GM18867 (cell line): ENCODE measurements around the gene ZCCHC14.
"Not testable (repeated sequence)": the region's sequence is repeated elsewhere in the genome, so short reads cannot be mapped to it uniquely, and the experiment has no call there.

Experiments
- ATAC-seq: cut with Tn5 transposase; IDR thresholded peaks from one replicate; pipeline ENCODE4 v1.9.1; 2021; ENCODE audit warnings: mild to moderate bottlenecking, moderate library complexity; ENCODE audit not compliant: unreplicated experiment

The ZCCHC14 gene

DNA sequence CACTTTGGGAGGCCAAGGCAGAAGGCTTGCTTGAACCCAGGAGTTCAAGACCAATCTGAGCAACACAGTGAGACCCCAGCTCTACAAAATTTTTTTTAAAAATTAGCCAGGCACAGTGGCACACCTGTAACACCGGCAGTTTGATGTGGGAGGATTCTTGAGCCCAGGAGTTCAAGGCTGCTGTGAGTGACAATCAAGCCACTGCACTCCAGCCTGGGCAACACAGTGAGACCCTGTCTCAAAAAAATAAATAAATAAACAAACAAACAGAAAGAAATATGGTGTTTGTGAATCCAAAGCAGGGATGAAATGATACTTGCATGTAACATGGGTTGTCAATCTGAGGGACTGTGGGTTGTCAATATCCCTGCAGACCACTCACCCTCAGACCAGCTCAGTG lies 125.9 kb downstream of the ZCCHC14 start:
- no peak for ATAC-seq

DNA sequence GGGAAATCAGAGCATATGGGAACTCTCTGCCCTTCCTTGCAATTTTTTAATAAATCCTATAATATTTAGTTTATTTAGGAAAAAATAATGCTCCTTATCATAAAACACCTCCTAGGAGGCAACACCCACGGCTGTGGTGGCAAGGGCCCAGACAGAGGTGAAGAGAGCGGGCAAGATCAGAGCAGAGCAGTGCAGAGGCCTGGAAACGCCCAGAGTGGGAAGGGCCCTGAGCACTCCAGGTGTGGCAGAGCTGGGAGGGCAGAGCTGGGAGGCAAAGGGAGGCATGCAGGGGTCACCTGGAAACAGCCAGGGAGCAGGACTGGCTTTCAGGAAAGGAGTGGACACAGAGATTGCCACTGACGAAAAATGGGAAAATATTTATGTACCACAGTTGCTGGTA lies 126.5 kb downstream of the ZCCHC14 start:
- ATAC-seq, result no peak

DNA sequence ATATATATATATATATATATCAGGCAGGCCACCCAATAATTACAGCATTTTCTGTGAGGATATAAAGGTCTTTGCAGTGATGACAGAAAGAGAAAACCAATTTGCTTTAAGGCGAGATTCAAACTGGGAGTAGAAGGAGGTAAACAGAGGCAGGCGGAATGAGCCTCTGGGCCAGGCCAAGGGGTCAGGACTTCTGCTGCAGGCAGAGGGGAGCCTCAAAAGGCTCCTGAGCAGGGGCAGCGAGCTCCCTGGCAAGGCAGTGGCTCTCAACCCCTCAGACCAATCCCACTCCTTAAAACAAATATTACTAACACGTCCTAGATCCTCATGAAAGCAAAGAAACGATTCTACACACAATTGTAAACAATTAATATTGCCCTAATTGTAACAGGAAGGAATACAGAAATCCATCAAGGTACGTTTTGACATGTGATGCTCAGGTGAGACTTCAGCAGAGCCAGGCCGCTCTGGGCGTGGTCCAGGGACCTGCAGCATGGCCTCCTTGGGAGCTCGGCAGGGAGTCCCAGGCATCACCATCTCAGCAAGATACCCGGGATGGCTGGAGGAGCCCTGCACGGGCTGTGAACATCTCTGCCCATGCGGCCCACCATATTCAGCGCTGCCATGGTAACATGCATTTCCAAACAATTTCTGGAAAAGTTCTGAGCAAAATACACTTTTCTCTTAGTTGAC lies 127.7 kb downstream of the ZCCHC14 start:
- ATAC-seq, result no peak

DNA sequence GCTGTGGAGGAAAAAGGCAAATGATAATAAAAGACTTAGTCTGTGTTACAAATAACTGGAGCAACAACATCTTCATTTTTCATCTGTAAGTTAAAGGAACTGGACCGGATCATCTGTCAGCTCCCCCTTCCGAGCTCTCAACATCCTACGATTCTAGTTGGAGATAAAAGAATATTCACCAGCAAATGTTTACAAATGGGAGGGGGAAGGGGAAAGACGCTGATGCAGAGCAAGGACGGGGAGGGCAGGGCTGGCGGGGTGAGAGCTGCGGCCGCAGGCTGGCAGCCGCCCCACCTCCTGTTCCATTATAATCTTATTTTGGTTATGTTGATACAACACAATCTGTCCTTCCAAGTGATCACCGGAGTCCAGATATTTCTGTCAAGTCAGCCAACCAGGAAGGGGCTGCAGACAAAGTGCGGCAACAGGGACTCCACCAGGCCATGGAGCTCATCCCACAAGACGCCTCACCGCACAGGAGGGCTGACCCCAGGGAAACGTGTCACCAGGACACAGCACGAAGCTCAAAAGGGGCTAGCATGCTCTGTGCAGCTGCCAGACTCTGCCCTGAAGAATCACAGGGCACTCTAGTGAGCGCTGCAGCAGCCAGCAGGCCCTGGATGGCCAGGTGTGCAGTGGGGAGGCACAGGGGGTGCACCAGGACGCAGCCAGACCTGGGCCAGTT lies 128.9 kb downstream of the ZCCHC14 start:
- ATAC-seq, result no peak

DNA sequence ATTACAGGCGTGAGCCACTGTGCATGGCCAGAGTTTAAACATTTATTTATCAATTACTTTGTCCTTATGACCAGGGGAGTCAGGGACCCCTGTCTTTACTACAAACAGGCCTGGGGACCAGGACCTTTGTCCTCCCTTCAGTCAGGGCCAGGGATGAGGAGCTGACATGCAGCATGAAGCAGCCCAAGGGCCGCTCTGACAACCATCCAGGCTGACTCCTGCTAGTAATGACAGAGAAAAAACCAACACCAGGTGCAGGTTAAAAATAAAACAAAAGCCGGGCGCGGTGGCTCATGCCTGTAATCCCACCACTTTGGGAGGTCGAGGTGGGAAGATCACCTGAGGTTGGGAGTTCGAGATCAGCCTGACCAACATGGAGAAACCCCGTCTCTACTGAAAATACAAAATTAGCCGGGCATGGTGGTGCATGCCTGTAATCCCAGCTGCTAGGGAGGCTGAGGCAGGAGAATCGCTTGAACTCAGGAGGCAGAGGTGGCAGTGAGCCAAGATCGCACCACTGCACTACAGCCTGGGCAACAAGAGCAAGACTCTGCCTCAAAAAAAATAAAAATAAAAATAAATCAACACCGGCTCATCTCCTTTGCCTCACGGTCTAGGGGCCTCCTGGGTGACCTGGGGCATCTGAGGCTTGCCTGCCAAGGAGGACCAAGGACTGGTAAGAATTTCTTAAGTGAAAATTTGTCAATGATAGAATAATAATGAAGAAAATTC lies 129.8 kb downstream of the ZCCHC14 start:
- not testable (repeated sequence) for ATAC-seq

DNA sequence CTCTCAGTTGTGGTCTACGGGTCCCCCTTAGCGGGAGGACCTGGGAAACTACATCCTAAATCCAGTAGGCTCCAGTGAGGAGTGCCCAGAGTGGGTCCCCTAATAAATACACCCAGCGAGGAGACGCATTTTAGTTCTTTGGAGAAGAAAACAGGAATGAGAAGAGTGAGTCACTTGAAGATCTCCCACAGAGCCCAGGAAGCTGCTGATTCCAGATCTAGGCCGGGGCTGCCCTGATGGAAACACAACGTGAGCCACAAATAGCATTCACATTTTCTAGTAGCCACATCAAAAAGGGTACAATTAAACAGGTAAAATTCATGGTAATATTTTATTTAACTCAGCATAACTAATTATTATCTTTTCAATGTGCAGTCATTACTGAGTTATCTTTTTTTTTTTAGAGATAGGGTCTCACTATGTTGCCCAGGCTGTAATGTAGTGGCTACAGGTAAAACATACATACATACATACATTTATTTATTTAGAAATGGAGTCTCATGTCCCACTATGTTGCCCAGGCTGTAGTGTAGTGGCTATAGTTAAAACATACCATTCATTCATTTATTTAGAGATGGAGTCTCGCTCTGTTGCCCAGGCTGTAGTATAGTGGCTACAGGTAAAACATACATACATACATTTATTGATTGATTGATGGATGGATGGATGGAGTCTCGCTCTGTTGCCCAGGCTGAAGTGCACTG lies 130.8 kb downstream of the ZCCHC14 start:
- no peak for ATAC-seq

DNA sequence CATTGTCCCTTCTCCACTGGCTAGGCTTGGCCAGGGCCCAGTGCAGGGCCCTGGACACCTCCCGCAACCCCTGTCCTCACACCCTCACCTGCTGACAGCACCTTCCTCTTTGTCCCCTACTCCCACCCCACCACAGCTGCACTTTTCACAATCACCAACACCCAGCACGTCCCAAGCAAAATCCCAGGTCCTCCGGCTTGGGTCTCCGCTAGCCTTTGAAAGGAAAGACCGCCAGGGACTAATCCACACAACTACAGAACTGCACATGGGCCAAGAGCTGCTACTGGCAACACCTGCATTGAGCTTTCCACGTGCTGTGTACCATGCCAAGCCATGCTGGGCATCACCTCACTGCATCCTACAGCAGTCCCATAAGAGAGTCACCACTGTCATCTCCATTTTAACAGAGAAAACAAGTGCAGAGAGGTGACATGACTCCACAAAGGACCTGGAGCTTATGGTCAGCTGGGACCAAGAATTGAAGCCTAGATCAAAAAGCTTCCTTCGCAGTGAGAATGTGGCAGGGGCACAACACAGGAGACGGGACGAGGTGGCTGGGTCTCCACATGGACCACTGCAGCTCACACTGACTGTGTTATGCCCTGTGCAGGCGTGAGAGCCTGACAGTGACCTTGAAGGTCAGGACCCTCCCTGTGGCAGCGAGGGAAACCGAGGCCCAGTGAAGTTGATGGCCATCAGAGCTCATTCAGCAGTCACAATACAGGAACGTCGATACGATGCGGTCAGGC lies 131.8 kb downstream of the ZCCHC14 start:
- no peak for ATAC-seq

DNA sequence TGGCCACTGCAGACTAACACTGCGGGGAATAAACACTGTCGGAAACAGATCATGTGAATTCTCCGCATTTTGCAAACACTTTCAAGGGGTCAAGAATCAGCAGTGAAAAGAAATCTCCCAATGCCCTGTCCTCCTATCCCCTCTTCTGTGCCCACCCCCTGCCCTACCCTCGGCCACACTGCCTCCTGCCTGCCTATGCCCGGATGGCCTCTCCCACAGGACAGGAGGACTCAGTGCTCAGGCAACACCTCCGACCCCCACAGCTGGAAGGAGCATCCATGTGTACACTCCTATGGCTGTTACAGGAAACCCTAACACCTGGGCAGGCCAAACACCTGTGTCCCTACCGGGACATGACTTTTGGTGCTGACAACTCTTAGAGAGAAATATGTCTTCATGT lies 133.7 kb downstream of the ZCCHC14 start:
- no peak for ATAC-seq

DNA sequence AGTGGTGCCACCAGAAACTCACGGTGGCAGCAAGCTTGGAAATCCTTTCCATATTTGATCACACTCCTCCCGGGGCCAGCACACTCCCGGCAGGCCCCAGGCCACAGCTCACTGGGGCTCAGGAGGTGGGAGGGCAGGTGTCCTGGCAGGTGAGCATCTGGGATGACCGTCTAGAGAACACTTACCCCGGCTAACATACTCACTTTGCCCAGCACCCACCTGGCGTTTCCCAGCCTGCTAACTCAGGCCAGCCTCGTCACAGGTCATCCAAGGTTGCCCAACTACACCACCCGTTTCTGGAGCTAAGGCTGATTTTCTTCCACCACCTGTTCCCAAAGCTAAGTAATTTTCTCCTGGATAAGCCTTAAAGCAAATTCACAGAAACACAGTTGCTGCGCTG lies 134.1 kb downstream of the ZCCHC14 start:
- no peak for ATAC-seq

DNA sequence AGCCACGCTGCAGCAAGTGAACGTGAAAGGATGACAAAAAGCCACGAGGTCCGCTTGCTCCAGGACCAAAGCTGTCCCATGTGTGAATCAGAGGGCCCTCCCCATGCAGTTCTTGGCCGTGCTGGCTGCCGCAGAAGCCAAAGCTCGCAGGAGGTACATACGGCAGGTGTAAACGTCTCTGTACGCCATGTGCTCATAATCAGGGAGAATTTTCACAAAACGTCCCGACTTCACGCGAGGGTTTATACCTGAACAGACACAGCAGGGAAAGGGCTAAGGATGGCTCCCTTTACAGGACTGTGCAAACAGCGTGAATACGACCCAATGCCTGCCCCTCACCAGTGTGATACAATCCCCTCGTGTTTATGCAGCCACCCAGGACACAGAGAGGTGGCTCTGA lies 134.6 kb downstream of the ZCCHC14 start:
- ATAC-seq, result no peak

DNA sequence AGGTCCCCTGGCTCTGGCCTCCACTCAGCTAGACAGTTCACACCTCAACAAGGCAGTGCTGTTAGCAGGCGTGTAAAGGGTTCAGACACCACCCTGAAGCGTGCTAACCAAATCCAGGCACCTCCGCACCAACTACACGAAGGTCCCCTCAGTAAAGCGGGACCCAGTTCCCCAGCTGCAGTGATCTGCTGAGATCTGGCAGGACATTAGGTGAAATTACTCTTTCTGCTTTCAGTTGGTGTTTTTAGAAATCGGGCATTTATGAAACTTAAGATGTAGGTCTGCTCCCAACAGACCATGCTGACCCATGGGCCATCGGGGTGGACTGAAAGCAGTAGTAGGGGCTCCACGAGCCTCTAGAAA lies 136.4 kb downstream of the ZCCHC14 start:
- ATAC-seq, result no peak
